GM12878 (cell line): ENCODE measurements around the gene ABCA4. TPM values are rescaled to one million over a fixed set of nuclear protein-coding genes. Genes with fewer than 3 reads are reported as not detected.

ENCODE experiments used
- ATAC-seq: fragments of 200-7000 bp; cut with Tn5 transposase; 3 replicates; pipeline ENCODE4 v1.9.1; 2020; ENCODE audit warnings: mild to moderate bottlenecking, moderate library complexity
- BruUV-seq: library from RNA; stranded (reverse); fragments of 400-500 nt; replicated peaks from 2 replicates; lab custom pipeline; 2021; lab: Mats Ljungman, UMichigan
- CTCF ChIA-PET: fragments of 300-600 bp; sonication (Branson Sonifier 250); formaldehyde crosslinking; extraction: SDS; loops from one replicate; lab custom pipeline; 2021; ENCODE audit warnings: inconsistent platforms; lab: Yijun Ruan, JAX
- POLR2A ChIA-PET: fragments of 350-600 bp; formaldehyde crosslinking; extraction: SDS; loops from one replicate; lab custom pipeline; 2021; ENCODE audit warnings: inconsistent platforms; lab: Charles Lee
- RAD21 ChIA-PET: fragments of 300-600 bp; sonication (Branson Sonifier 250); formaldehyde crosslinking; loops from one replicate; lab custom pipeline; 2023; ENCODE audit warnings: antibody characterized with exemption; ENCODE audit not compliant: unreplicated experiment; lab: Charles Lee
- SMC1A ChIA-PET: fragments of 300-600 bp; sonication (Branson Sonifier 250); formaldehyde crosslinking; loops from one replicate; lab custom pipeline; 2023; ENCODE audit not compliant: unreplicated experiment, uncharacterized antibody; lab: Charles Lee
- DNase-seq: peaks from one replicate; pipeline ENCODE4 v3.0.0-alpha.2; 2011; ENCODE audit warnings: low read depth, low spot score
- FAIRE-seq: peaks from 3 replicates; lab custom pipeline; 2011; peaks lifted over from hg19 to GRCh38; lab: Jason Lieb, UNC
- H2AFZ ChIP-seq: 2 replicates; pipeline ENCODE4 v1.6.0; 2011; ENCODE audit warnings: low read depth, low read length, control low read depth; ENCODE audit not compliant: control insufficient read depth
- H3K27ac ChIP-seq: 2 replicates; pipeline ENCODE4 v1.5.1; 2011; ENCODE audit warnings: control low read depth; ENCODE audit not compliant: control insufficient read depth, insufficient read depth
- H3K27me3 ChIP-seq, 2 experiments: replicated peaks in 1 of 2; 2 replicates each; pipeline versions ENCODE4 v1.6.0 to v1.6.1; 2011; ENCODE audit warnings: low read length in 1 of 2; ENCODE audit not compliant: control insufficient read depth in 2 of 2, insufficient read depth in 2 of 2
- H3K36me3 ChIP-seq, 2 experiments: 2 replicates each; pipeline ENCODE4 v1.5.1; 2011; ENCODE audit warnings: low read length in 1 of 2; ENCODE audit not compliant: control insufficient read depth in 2 of 2, insufficient read depth in 2 of 2
- H3K4me1 ChIP-seq: 2 replicates; pipeline ENCODE4 v1.6.1; 2011; ENCODE audit warnings: mild to moderate bottlenecking, low read length, moderate library complexity, mixed read lengths; ENCODE audit not compliant: control insufficient read depth, insufficient read depth
- H3K4me2 ChIP-seq: 2 replicates; pipeline ENCODE4 v1.6.0; 2011; ENCODE audit warnings: control low read depth; ENCODE audit not compliant: control insufficient read depth, insufficient read depth
- H3K4me3 ChIP-seq: fragments of 200-600 bp; sonication (generic); 2 replicates; pipeline ENCODE4 v1.5.1; 2016
- H3K79me2 ChIP-seq: 2 replicates; pipeline ENCODE4 v1.6.0; 2011; ENCODE audit warnings: low read length; ENCODE audit not compliant: control insufficient read depth, insufficient read depth
- H3K9ac ChIP-seq: 2 replicates; pipeline ENCODE4 v1.8.0; 2011; ENCODE audit warnings: low read length, control low read depth, mixed read lengths; ENCODE audit not compliant: control insufficient read depth, insufficient read depth
- H3K9me3 ChIP-seq: replicated peaks from 3 replicates; pipeline ENCODE4 v1.5.1; 2011; ENCODE audit warnings: mild to moderate bottlenecking, low read length; ENCODE audit not compliant: control insufficient read depth, insufficient read depth
- H4K20me1 ChIP-seq: 2 replicates; pipeline ENCODE4 v1.6.0; 2011; ENCODE audit not compliant: control insufficient read depth, insufficient read depth
- CEBPB ChIP-seq, 2 experiments: fragments of 150-350 bp in 1 of 2; IDR thresholded peaks; 2 replicates each; pipeline ENCODE4 v1.6.1; 2012 to 2014; ENCODE audit warnings: low read depth in 2 of 2, low read length in 2 of 2, borderline replicate concordance in 1 of 2, inconsistent platforms in 1 of 2
- CHD1 ChIP-seq: IDR thresholded peaks from 2 replicates; pipeline ENCODE4 v1.6.1; 2012; ENCODE audit warnings: low read depth, low read length, improper control_type of control experiment
- E2F4 ChIP-seq: IDR thresholded peaks from 2 replicates; pipeline ENCODE4 v1.6.1; 2012; ENCODE audit warnings: low read depth, low read length, improper control_type of control experiment
- IKZF2 ChIP-seq, 2 experiments: fragments of 450-650 bp; IDR thresholded peaks; 2 replicates each; pipeline ENCODE4 v1.6.1; 2017; ENCODE audit warnings: mild to moderate bottlenecking in 2 of 2, moderate library complexity in 2 of 2
- NFYA ChIP-seq: IDR thresholded peaks from 2 replicates; pipeline ENCODE4 v1.6.1; 2011; ENCODE audit warnings: low read depth, mild to moderate bottlenecking, low read length, improper control_type of control experiment, borderline replicate concordance
- SIX5 ChIP-seq: IDR thresholded peaks from 2 replicates; pipeline ENCODE4 v1.6.1; 2011; ENCODE audit warnings: mild to moderate bottlenecking, low read depth, low read length, moderate library complexity; ENCODE audit not compliant: severe bottlenecking
- SP1 ChIP-seq: IDR thresholded peaks from one replicate; pipeline ENCODE4 v1.6.1; 2011; ENCODE audit warnings: low read depth, low read length
- SREBF1 ChIP-seq: IDR thresholded peaks from 2 replicates; pipeline ENCODE4 v1.6.1; 2012; ENCODE audit warnings: mild to moderate bottlenecking, low read length
- WRNIP1 ChIP-seq: IDR thresholded peaks from 2 replicates; pipeline ENCODE4 v1.6.1; 2011; ENCODE audit warnings: low read depth, low read length, improper control_type of control experiment, borderline replicate concordance
- ZNF274 ChIP-seq: IDR thresholded peaks from one replicate; pipeline ENCODE4 v1.8.0; 2011; ENCODE audit not compliant: insufficient read length, insufficient read depth
- ZNF622 ChIP-seq: fragments of 450-650 bp; IDR thresholded peaks from 2 replicates; pipeline ENCODE4 v1.6.1; 2017; ENCODE audit warnings: mild to moderate bottlenecking, inconsistent platforms
- WGBS: methylation state at CpG from one replicate; pipeline ENCODE4 v1.1.6; 2016; ENCODE audit warnings: low lambda C conversion rate; ENCODE audit not compliant: insufficient replicate concordance, insufficient coverage; ENCODE audit errors: missing lambda C conversion rate; 5-methylcytosine and 5-hydroxymethylcytosine counted together
- in situ Hi-C: fragments of 300-500 bp; cut with MboI; formaldehyde crosslinking; loops from 9 replicates; pipeline ENCODE4 v1.14.3; 2018; ENCODE audit warnings: mixed read lengths
- intact Hi-C: fragments of 100-400 bp; cut with micrococcal nuclease; formaldehyde crosslinking; loops from one replicate; pipeline ENCODE4 v1.14.2; 2022; ENCODE audit not compliant: unreplicated experiment
- polyA plus RNA-seq, 11 experiments: library from polyadenylated mRNA; depleted of rRNA in 4 of 11; unstranded in 6 of 11; stranded (reverse) in 5 of 11; fragments of >200 nt; fragmentation: Nextera tagmentation in 4 of 11; fragmentation: Illumina TruSeq in 1 of 11; extraction: Ambion mirVana in 4 of 11; extraction: Trizol in 1 of 11; gene quantifications; 1 replicate in 1 of 11; 2 replicates in 10 of 11; pipeline versions ENCODE4 v1.2.1 to v1.2.3, GENCODE V29; 2011 to 2016; ENCODE audit warnings: inconsistent platforms in 2 of 11, missing spikeins in 2 of 11, low read depth in 1 of 11
- total RNA-seq, 4 experiments: library from RNA; depleted of rRNA in 3 of 4; stranded (reverse); fragments of >200 nt in 3 of 4; fragmentation: Illumina TruSeq in 1 of 4; extraction: Trizol in 1 of 4; gene quantifications; 2 replicates each; pipeline versions ENCODE4 v1.2.1 to v1.2.3, GENCODE V29; 2013 to 2021
- TF ChIP-seq, protein P1 (sequence below): fragments of 450-650 bp; IDR thresholded peaks from 2 replicates; pipeline ENCODE4 v1.6.1; 2017; ENCODE audit warnings: borderline replicate concordance

The ABCA4 gene
- total and polyA plus RNA-seq, 10 of the 15 experiments (the other 5 are each of a cell fraction or from before 2014, with no cell fraction given) = 0.03 to 0.28 (median 0.11) TPM; not detected in 3

DNA sequence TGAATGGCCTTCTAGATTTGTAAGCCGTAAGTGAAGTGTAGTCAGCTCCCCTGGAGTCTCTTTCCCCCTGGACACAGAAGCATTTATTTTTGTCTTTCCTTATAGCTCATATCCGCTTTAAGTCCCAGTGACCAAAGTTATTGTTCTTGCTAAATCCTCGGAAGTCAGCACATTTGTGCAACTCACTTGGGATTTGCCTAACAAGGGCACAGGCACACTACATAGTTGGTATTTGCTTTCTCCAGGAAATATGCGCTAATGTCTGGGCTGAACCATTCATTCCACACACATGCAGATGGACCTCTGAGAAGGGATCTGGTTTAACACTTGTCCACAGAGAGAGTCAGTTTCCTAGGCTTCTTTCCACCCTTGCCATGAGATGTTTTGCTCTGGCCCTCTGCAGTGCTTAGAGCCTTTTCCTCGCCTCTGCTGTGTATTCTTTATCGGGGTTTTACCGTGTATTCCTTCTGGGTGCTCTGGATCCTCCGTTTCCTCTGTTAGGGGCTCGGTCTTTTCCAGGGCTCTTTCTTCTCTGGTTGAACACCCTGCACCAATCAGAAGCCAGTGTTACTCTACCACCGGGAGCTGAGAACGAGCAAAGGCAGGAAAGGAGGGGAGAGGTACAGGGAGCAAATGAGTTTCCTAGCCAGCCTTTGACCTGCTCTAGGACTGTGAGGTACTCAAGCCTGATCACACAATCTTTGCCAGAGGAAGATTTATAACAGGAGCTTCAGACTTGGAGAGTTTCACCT is 72.4 kb downstream of the ABCA4 start:
- Histone ChIP-seq H3K4me1 (no peaks in the 10 kb centered on the region), H2AFZ (no peak overlapping the region), H3K27ac (no peak overlapping the region), H3K4me2 (no peak overlapping the region), H3K9ac (no peak overlapping the region), H3K36me3 (no peaks in the 10 kb centered on the region), H3K9me3 (no peaks in the 10 kb centered on the region), H3K4me3 (no peak overlapping the region), H4K20me1 (no peaks in the 10 kb centered on the region), H3K79me2 (no peaks in the 10 kb centered on the region), H3K27me3 (no peaks in the 10 kb centered on the region; a peak in 1 of 4 replicates)
- ATAC-seq (no peak), DNase-seq (no peak), FAIRE-seq (no peak)
- intact Hi-C loops = no loop called here
- TF ChIP-seq ZNF622 (no peak), CEBPB (IDR thresholded peaks at IDR 0.05; ENCODE audit: borderline replicate concordance in 1 of 2, low read depth in 2 of 2, low read length in 2 of 2) (no peak), SP1 (no peak), SIX5 (no peak), IKZF2 (IDR thresholded peaks at IDR 0.05) (no peak), E2F4 (no peak), NFYA (no peak), SREBF1 (no peak), CHD1 (no peak), WRNIP1 (no peak), ZNF274 (no peak)
- TF ChIP-seq, protein P1, sequence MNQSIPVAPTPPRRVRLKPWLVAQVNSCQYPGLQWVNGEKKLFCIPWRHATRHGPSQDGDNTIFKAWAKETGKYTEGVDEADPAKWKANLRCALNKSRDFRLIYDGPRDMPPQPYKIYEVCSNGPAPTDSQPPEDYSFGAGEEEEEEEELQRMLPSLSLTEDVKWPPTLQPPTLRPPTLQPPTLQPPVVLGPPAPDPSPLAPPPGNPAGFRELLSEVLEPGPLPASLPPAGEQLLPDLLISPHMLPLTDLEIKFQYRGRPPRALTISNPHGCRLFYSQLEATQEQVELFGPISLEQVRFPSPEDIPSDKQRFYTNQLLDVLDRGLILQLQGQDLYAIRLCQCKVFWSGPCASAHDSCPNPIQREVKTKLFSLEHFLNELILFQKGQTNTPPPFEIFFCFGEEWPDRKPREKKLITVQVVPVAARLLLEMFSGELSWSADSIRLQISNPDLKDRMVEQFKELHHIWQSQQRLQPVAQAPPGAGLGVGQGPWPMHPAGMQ = no peak
- ChIA-PET CTCF (interaction anchor here (0.6 to 3.2 kb wide), 3 partner anchors 9 to 748 kb away, joined by 3 to 11 read pairs (median 7); no protein-coding TSS in a partner anchor), RAD21 (no interaction called here), SMC1A (no interaction called here), POLR2A (no interaction called here)
- no TSS peak for BruUV-seq
- 44% methylated on average over 11 of the region's 11 CpGs for WGBS
- in situ Hi-C loops = no loop called here
